Upper lobe of left lung (tissue), 6 donors: ENCODE results near the gene MRPL38. TPM values are rescaled to one million over a fixed set of nuclear protein-coding genes. Genes with fewer than 3 reads are reported as not detected.

Source experiments
- ATAC-seq, 2 donors: fragments of 200-7000 bp; cut with Tn5 transposase; one replicate each; pipeline ENCODE4 v1.9.1; 2022; ENCODE audit warnings: mild to moderate bottlenecking in 2 of 2, moderate library complexity in 2 of 2; ENCODE audit not compliant: low FRiP score in 2 of 2
- DNase-seq, 2 donors: peaks; one replicate each; pipeline ENCODE4 v3.0.0-alpha.2; 2019 to 2020
- H3K27ac ChIP-seq, 4 donors: fragments of 200-600 bp; sonication (generic); one replicate each; pipeline ENCODE4 v1.5.1; 2016 to 2019
- H3K27me3 ChIP-seq, 4 donors: fragments of 200-600 bp; sonication (generic); one replicate each; pipeline ENCODE4 v1.5.1; 2017 to 2019
- H3K36me3 ChIP-seq, 4 donors: fragments of 200-600 bp; sonication (generic); one replicate each; pipeline ENCODE4 v1.5.1; 2016 to 2019
- H3K4me1 ChIP-seq, 4 donors: fragments of 200-600 bp; sonication (generic); one replicate each; pipeline ENCODE4 v1.5.1; 2018 to 2019
- H3K4me3 ChIP-seq, 4 donors: fragments of 200-600 bp; sonication (generic); one replicate each; pipeline ENCODE4 v1.5.1; 2017 to 2019; ENCODE audit warnings: mild to moderate bottlenecking in 2 of 4, moderate library complexity in 1 of 4
- H3K9me3 ChIP-seq, 4 donors: fragments of 200-600 bp; sonication (generic); one replicate each; pipeline ENCODE4 v1.5.1; 2018 to 2019
- EP300 ChIP-seq, 4 donors: sonication (generic); formaldehyde crosslinking; IDR thresholded peaks; one replicate each; pipeline ENCODE4 v1.5.1; 2017; ENCODE audit warnings: antibody characterized with exemption in 4 of 4, control low read depth in 2 of 4
- POLR2A ChIP-seq, 4 donors: fragments of 450-650 bp; IDR thresholded peaks; one replicate each; pipeline ENCODE4 v1.5.1; 2016 to 2017; ENCODE audit warnings: antibody characterized with exemption in 4 of 4, mild to moderate bottlenecking in 2 of 4
- POLR2AphosphoS5 ChIP-seq, 2 donors: sonication (generic); formaldehyde crosslinking; IDR thresholded peaks; one replicate each; pipeline ENCODE4 v1.5.1; 2017; ENCODE audit warnings: antibody characterized with exemption in 2 of 2
- WGBS, 2 donors: methylation state at CpG; one replicate each; pipeline ENCODE4 v1.1.5; 2017 to 2018; 5-methylcytosine and 5-hydroxymethylcytosine counted together
- total RNA-seq, 6 donors: library from RNA; depleted of rRNA in 4 of 6; stranded (reverse); fragments of >200 nt in 4 of 6; gene quantifications; one replicate each; pipeline versions ENCODE4 v1.1.0 to v1.2.1, GENCODE V29; 2016 to 2021
- TF ChIP-seq, protein P1 (sequence below), 6 experiments: fragments of 450-650 bp in 4 of 6; fragments of 200-600 bp in 2 of 6; sonication (generic) in 2 of 6; IDR thresholded peaks; one replicate each; pipeline ENCODE4 v1.5.1; 2016 to 2019; ENCODE audit warnings: antibody characterized with exemption in 6 of 6
- donor health status: DM: no; HTN: no; CAD: no; lungs with moderate emphysema.
- donor health status: DM: no; HTN: yes; CAD: no; lungs with severe emphysema.

The MRPL38 gene
- total RNA-seq, result 100 to 1,000 TPM in 1 of 6 donors, 10 to 100 TPM in 5; 35.4 to 115 (median 77.0) TPM

GRCh38 chr17:75904749-75905521, at the start of gene MRPL38:
MRPL38 (minus strand) TSS chr17:75904884; CDS start chr17:75904875, 9 bp downstream.
- H3K27ac ChIP-seq, result peak within 1 kb of the TSS; percentile 89 to 95 (median 94)
- peak; percentile 97 for ATAC-seq
- H3K27me3 ChIP-seq, result no peaks in the 10 kb centered on the region
- H3K36me3 ChIP-seq, result peaks cover 4 to 34% (median 27%) of the 10 kb centered on the region in 4 donors
- peak within 1 kb of the TSS; percentile 69 to 98 (median 84) for H3K4me3 ChIP-seq
- 3 to 13% methylated on average over 11 to 37 of the region's 69 CpGs for WGBS, 2 donors
- H3K4me1 ChIP-seq, result peaks cover 22 to 45% (median 31%) of the 10 kb centered on the region in 4 donors
- no peaks in the 10 kb centered on the region for H3K9me3 ChIP-seq
- TF ChIP-seq EP300 (IDR thresholded peaks at IDR 0.05) (no peak), POLR2A (IDR thresholded peaks at IDR 0.05) (peak in 3 of 4 donors; percentile 10 to 74 (median 54)), POLR2AphosphoS5 (IDR thresholded peaks at IDR 0.05) (peak in 1 of 2 donors; percentile 89)
- TF ChIP-seq, protein P1, sequence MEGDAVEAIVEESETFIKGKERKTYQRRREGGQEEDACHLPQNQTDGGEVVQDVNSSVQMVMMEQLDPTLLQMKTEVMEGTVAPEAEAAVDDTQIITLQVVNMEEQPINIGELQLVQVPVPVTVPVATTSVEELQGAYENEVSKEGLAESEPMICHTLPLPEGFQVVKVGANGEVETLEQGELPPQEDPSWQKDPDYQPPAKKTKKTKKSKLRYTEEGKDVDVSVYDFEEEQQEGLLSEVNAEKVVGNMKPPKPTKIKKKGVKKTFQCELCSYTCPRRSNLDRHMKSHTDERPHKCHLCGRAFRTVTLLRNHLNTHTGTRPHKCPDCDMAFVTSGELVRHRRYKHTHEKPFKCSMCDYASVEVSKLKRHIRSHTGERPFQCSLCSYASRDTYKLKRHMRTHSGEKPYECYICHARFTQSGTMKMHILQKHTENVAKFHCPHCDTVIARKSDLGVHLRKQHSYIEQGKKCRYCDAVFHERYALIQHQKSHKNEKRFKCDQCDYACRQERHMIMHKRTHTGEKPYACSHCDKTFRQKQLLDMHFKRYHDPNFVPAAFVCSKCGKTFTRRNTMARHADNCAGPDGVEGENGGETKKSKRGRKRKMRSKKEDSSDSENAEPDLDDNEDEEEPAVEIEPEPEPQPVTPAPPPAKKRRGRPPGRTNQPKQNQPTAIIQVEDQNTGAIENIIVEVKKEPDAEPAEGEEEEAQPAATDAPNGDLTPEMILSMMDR (IDR thresholded peaks at IDR 0.05), result peak; percentile 98 to 100 (median 100)
- peak; percentile 95 to 99 for DNase-seq

DNA sequence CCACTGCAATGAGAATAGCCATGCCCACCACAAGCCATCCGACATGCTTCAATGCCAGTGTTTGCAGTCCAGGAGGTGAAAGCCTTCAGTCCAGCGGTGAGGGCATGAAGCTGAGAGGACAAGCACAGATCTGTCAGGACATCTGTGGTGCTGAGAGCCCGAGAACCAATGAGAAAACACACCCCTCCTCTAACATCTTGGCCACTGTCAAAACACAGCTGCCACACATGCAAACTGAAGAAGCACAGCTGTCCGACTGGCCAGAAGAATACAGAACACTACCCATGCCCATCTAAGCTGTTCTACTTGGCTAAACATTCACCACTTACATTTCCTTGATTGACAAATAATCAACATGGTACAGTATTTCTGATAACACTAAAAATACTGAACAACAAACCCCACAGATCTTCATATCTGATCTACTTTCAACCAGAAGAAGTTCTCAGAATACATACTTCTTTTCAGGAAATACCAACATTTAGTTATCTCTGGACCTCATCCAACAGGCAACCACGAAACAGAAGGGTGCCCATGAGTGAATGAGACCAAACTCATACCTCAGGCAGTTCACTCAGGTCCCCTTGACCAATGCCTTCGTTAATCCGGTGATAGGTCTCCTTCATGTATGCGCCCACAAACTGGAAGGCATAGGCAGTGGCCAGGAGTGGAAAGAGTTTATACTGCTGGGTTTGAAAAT, 46.3 kb upstream of the MRPL38 start:
- Histone ChIP-seq H3K27ac (no peak overlapping the region), H3K27me3 (no peaks in the 10 kb centered on the region), H3K9me3 (no peaks in the 10 kb centered on the region), H3K36me3 (peaks cover 41 to 99% (median 92%) of the 10 kb centered on the region in 4 donors), H3K4me3 (no peak overlapping the region), H3K4me1 (no peaks in the 10 kb centered on the region)
- 83 to 84% methylated on average over 8 of the region's 8 CpGs for WGBS, 2 donors
- DNase-seq (no peak), ATAC-seq (no peak)
- TF ChIP-seq EP300 (IDR thresholded peaks at IDR 0.05), result no peak
- no peak for TF ChIP-seq POLR2AphosphoS5 (IDR thresholded peaks at IDR 0.05)
- TF ChIP-seq, protein P1 (IDR thresholded peaks at IDR 0.05), result no peak
- no peak for TF ChIP-seq POLR2A (IDR thresholded peaks at IDR 0.05)

DNA sequence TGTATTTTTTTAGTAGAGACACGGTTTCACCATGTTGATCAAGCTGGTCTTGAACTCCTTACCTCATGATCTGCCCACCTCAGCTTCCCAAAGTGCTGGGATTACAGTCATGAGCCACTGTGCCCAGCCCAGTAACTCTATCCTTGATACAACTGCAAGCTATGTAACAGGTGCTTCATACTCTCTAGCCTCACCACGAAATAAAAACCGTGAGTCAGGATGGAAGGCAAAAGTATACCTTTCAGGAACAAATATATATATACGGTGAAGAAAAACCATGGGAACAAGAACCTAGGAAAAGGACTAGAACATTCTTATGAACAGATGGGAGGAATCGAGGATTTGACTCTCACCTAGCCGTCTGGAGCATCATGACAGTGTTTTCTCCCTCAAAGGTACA, 45.7 kb upstream of the MRPL38 start:
- WGBS, 2 donors, result 84 to 93% methylated on average over 6 of the region's 6 CpGs
- no peak for DNase-seq
- Histone ChIP-seq H3K4me3 (no peak overlapping the region), H3K36me3 (peaks cover 35 to 99% (median 90%) of the 10 kb centered on the region in 4 donors), H3K27ac (no peak overlapping the region), H3K27me3 (no peaks in the 10 kb centered on the region), H3K4me1 (no peaks in the 10 kb centered on the region), H3K9me3 (no peaks in the 10 kb centered on the region)
- TF ChIP-seq POLR2A (IDR thresholded peaks at IDR 0.05) (no peak), POLR2AphosphoS5 (IDR thresholded peaks at IDR 0.05) (no peak)
- TF ChIP-seq, protein P1 (IDR thresholded peaks at IDR 0.05), result no peak
- ATAC-seq, result no peak

- Histone ChIP-seq H3K36me3 (peaks cover 13 to 51% (median 45%) of the 10 kb centered on the region in 4 donors), H3K27me3 (no peaks in the 10 kb centered on the region), H3K4me3 (no peak overlapping the region), H3K4me1 (peaks cover 6 to 14% (median 13%) of the 10 kb centered on the region in 4 donors), H3K9me3 (no peaks in the 10 kb centered on the region), H3K27ac (no peak overlapping the region)
- TF ChIP-seq EP300 (IDR thresholded peaks at IDR 0.05) (no peak), POLR2AphosphoS5 (IDR thresholded peaks at IDR 0.05) (no peak), POLR2A (IDR thresholded peaks at IDR 0.05) (no peak)
- TF ChIP-seq, protein P1 (IDR thresholded peaks at IDR 0.05), result no peak
- no peak for ATAC-seq
- no peak for DNase-seq
- WGBS, 2 donors, result 70 to 80% methylated on average over 2 of the region's 2 CpGs
These were observed 40.5 kb upstream of the MRPL38 start for GRCh38 chr17:75945211-75945610.
